HepG2 (cell line): ENCODE measurements around the gene DHX58. TPM values are rescaled to one million over a fixed set of nuclear protein-coding genes. Genes with fewer than 3 reads are reported as not detected.
A peak's percentile ranks its signal among the peaks of the same experiment; 100 is the strongest.

Source experiments
- ATAC-seq: fragments of 200-7000 bp; cut with Tn5 transposase; 3 replicates; pipeline ENCODE4 v1.9.1; 2020; ENCODE audit warnings: mild to moderate bottlenecking, moderate library complexity
- BruUV-seq: library from RNA; stranded (reverse); fragments of 400-500 nt; replicated peaks from 2 replicates; lab custom pipeline; 2021; lab: Mats Ljungman, UMichigan
- CTCF ChIA-PET: fragments of 300-600 bp; formaldehyde crosslinking; extraction: SDS; loops from one replicate; lab custom pipeline; 2021; ENCODE audit warnings: low total read pairs, inconsistent platforms, low intra/inter-chr PET ratio; lab: Yijun Ruan, JAX
- POLR2A ChIA-PET: fragments of 350-600 bp; sonication (Branson Sonifier 250); formaldehyde crosslinking; loops from one replicate; lab custom pipeline; 2020; ENCODE audit warnings: antibody characterized with exemption, inconsistent platforms; lab: Yijun Ruan, JAX
- DNase-seq: peaks from one replicate; pipeline ENCODE4 v3.0.0-alpha.2; 2015; ENCODE audit warnings: low spot score
- FAIRE-seq: peaks from 3 replicates; lab custom pipeline; 2011; peaks lifted over from hg19 to GRCh38; lab: Jason Lieb, UNC
- H2AFZ ChIP-seq: one replicate; pipeline ENCODE4 v1.6.1; 2011; ENCODE audit warnings: low read length, inconsistent platforms
- H3K27ac ChIP-seq: fragments of 300-600 bp; 3 replicates; pipeline ENCODE4 v1.8.0; 2011; ENCODE audit warnings: mixed run types, mild to moderate bottlenecking, mixed read lengths, low read length, inconsistent platforms; ENCODE audit not compliant: insufficient read depth; ENCODE audit errors: extremely low read length
- H3K27me3 ChIP-seq, 2 experiments: fragments of 200-600 bp in 1 of 2; 2 replicates in 1 of 2; 3 replicates in 1 of 2; pipeline versions ENCODE4 v1.6.0 to v1.8.0; 2011; ENCODE audit warnings: low read length in 2 of 2, mild to moderate bottlenecking in 2 of 2, moderate library complexity in 2 of 2, inconsistent platforms in 1 of 2; ENCODE audit not compliant: insufficient read depth in 2 of 2, control insufficient read depth in 1 of 2
- H3K36me3 ChIP-seq, 2 experiments: fragments of 200-600 bp in 1 of 2; replicated peaks in 1 of 2; 2 replicates in 1 of 2; 3 replicates in 1 of 2; pipeline versions ENCODE4 v1.5.1 to v1.8.0; 2011; ENCODE audit warnings: low read length in 2 of 2, inconsistent platforms in 1 of 2; ENCODE audit not compliant: insufficient read depth in 2 of 2, control insufficient read depth in 1 of 2
- H3K4me1 ChIP-seq: 2 replicates; pipeline ENCODE4 v1.5.1; 2012; ENCODE audit warnings: low read length, inconsistent platforms; ENCODE audit not compliant: insufficient read depth
- H3K4me2 ChIP-seq: 2 replicates; pipeline ENCODE4 v1.6.0; 2011; ENCODE audit warnings: low read depth, low read length, inconsistent platforms
- H3K4me3 ChIP-seq, 3 experiments: fragments of 200-600 bp in 1 of 3; sonication (generic), shearing (Covaris generic) in 1 of 3; replicated peaks in 1 of 3; 2 replicates each; pipeline ENCODE4 v1.5.1; 2011 to 2016; ENCODE audit warnings: low read length in 3 of 3, inconsistent platforms in 2 of 3, low read depth in 2 of 3, mild to moderate bottlenecking in 2 of 3, control low read depth in 1 of 3, mixed read lengths in 1 of 3; ENCODE audit not compliant: insufficient read depth in 1 of 3
- H3K79me2 ChIP-seq: one replicate; pipeline ENCODE4 v1.6.1; 2011; ENCODE audit warnings: low read length, inconsistent platforms; ENCODE audit not compliant: insufficient read depth
- H3K9ac ChIP-seq: 2 replicates; pipeline ENCODE4 v1.6.0; 2011; ENCODE audit warnings: mild to moderate bottlenecking, low read depth, low read length, inconsistent platforms; ENCODE audit not compliant: insufficient read depth
- H3K9me3 ChIP-seq: 2 replicates; pipeline ENCODE4 v1.5.1; 2012; ENCODE audit warnings: mild to moderate bottlenecking, low read length
- H4K20me1 ChIP-seq: 2 replicates; pipeline ENCODE4 v1.6.0; 2011; ENCODE audit warnings: inconsistent platforms, mild to moderate bottlenecking, low read length, moderate library complexity; ENCODE audit not compliant: insufficient read depth
- FOXO1 ChIP-seq: sonication (generic); formaldehyde crosslinking; IDR thresholded peaks from 2 replicates; pipeline ENCODE4 v1.4.0; 2020; ENCODE audit warnings: missing genetic modification reagents
- HHEX ChIP-seq: IDR thresholded peaks from 2 replicates; pipeline ENCODE4 v1.6.1; 2016; ENCODE audit warnings: control low read depth
- MZF1 ChIP-seq: sonication (generic); formaldehyde crosslinking; IDR thresholded peaks from 2 replicates; pipeline ENCODE4 v1.8.1; 2023; ENCODE audit warnings: mild to moderate bottlenecking, missing genetic modification reagents, borderline replicate concordance
- PATZ1 ChIP-seq: sonication (generic); formaldehyde crosslinking; IDR thresholded peaks from 2 replicates; pipeline ENCODE4 v1.4.0; 2020; ENCODE audit warnings: missing genetic modification reagents
- POLR2G ChIP-seq: fragments of 200-400 bp; formaldehyde crosslinking; IDR thresholded peaks from 2 replicates; pipeline ENCODE4 v1.6.1; 2018; ENCODE audit warnings: mild to moderate bottlenecking, low read depth, low read length, moderate library complexity
- RBFOX2 ChIP-seq: fragments of 200-400 bp; formaldehyde crosslinking; IDR thresholded peaks from 2 replicates; pipeline ENCODE4 v1.6.1; 2017; ENCODE audit warnings: low read depth, mild to moderate bottlenecking, low read length
- TGIF2 ChIP-seq: IDR thresholded peaks from 2 replicates; pipeline ENCODE4 v1.6.1; 2016; ENCODE audit warnings: control low read depth, missing compliant biosample characterization
- THAP11 ChIP-seq: IDR thresholded peaks from 2 replicates; pipeline ENCODE4 v1.6.1; 2016; ENCODE audit warnings: missing biosample characterization, missing genetic modification reagents
- ZBTB33 ChIP-seq: sonication (generic); formaldehyde crosslinking; IDR thresholded peaks from 2 replicates; pipeline ENCODE4 v1.4.0; 2020; ENCODE audit warnings: missing genetic modification reagents
- ZBTB7B ChIP-seq: sonication (generic); formaldehyde crosslinking; IDR thresholded peaks from 2 replicates; pipeline ENCODE4 v1.4.0; 2020; ENCODE audit warnings: missing genetic modification reagents
- ZNF143 ChIP-seq: sonication (generic); formaldehyde crosslinking; IDR thresholded peaks from 2 replicates; pipeline ENCODE4 v1.4.0; 2020; ENCODE audit warnings: missing genetic modification reagents
- ZNF576 ChIP-seq: sonication (generic); formaldehyde crosslinking; IDR thresholded peaks from 2 replicates; pipeline ENCODE4 v1.4.0; 2020; ENCODE audit warnings: mild to moderate bottlenecking, missing genetic modification reagents
- ZNF777 ChIP-seq: sonication (generic); formaldehyde crosslinking; IDR thresholded peaks from 2 replicates; pipeline ENCODE4 v1.4.0; 2020; ENCODE audit warnings: missing genetic modification reagents
- WGBS: methylation state at CpG from one replicate; pipeline ENCODE4 v1.1.6; 2017; ENCODE audit warnings: low lambda C conversion rate; 5-methylcytosine and 5-hydroxymethylcytosine counted together
- in situ Hi-C: cut with HindIII; loops from 2 replicates; pipeline ENCODE4 v1.10.0; 2017; ENCODE audit warnings: low pct_unique_long_range_greater_than_20kb; ENCODE audit not compliant: extremely low pct_ligation_motif_present
- intact Hi-C: fragments of 100-400 bp; cut with micrococcal nuclease; formaldehyde crosslinking; loops from one replicate; pipeline ENCODE4 v1.10.0; 2022; ENCODE audit not compliant: unreplicated experiment
- polyA plus RNA-seq, 8 experiments: library from polyadenylated mRNA; depleted of rRNA in 3 of 8; stranded (reverse) in 7 of 8; unstranded in 1 of 8; fragments of >200 nt; fragmentation: Illumina TruSeq in 4 of 8; extraction: Trizol in 4 of 8; gene quantifications; 2 replicates each; pipeline versions ENCODE4 v1.2.1 to v1.2.3, GENCODE V29; 2011 to 2016; ENCODE audit warnings: low read depth in 4 of 8, missing spikeins in 1 of 8, mixed read lengths in 1 of 8; ENCODE audit not compliant: insufficient read depth in 1 of 8
- total RNA-seq, 5 experiments: library from RNA; depleted of rRNA; stranded (reverse); fragments of >200 nt; fragmentation: Illumina TruSeq; extraction: Trizol; gene quantifications; 2 replicates each; pipeline ENCODE4 v1.2.3, GENCODE V29; 2016; ENCODE audit warnings: low read depth in 1 of 5

Gene DHX58
- total and polyA plus RNA-seq, 2 of the 13 experiments (the other 11 are each of a cell fraction or from before 2014, with no cell fraction given) = 6.7 to 7.8 TPM

GRCh38 chr17:42116705-42117396 lies 4.3 kb upstream of the DHX58 start (continued):
- peak; percentile 74 for TF ChIP-seq FOXO1
- no peak for TF ChIP-seq ZBTB7B (CRISPR knock-in tag)
- TF ChIP-seq ZNF143 = no peak; the same call in 1 of the 2 replicates
- TF ChIP-seq THAP11 (CRISPR knock-in tag) = peak; percentile 73
- TF ChIP-seq ZBTB33 = peak; percentile 66; the same call in 1 of the 2 replicates
- peak; percentile 55 for TF ChIP-seq PATZ1 (CRISPR knock-in tag)
- TF ChIP-seq TGIF2 (CRISPR knock-in tag) = 0 out of 2 replicates have a peak, but pooled peaks have one; percentile 48
- peak; percentile 24 for TF ChIP-seq RBFOX2

- 100% methylated on average over 6 of the region's 9 CpGs for WGBS
- peaks cover 32% of the 10 kb centered on the region for H3K4me1 ChIP-seq
- no peak for TF ChIP-seq HHEX (CRISPR knock-in tag)
- TF ChIP-seq MZF1 = no peak
- 0 out of 2 replicates have a peak, but pooled peaks have one; percentile 24 for TF ChIP-seq POLR2G
- no peak for TF ChIP-seq ZNF576 (CRISPR knock-in tag)
- no peak for TF ChIP-seq ZNF777 (CRISPR knock-in tag)
- no peaks in the 10 kb centered on the region for H3K79me2 ChIP-seq
- no peak for ATAC-seq
- no peak for FAIRE-seq
- CTCF ChIA-PET = interaction anchor here (4.0 kb wide), 1 partner anchor 47 kb away, joined by 76 read pairs; no protein-coding TSS in a partner anchor
- no peaks in the 10 kb centered on the region for H4K20me1 ChIP-seq
- no peak overlapping the region for H2AFZ ChIP-seq
- no peak for DNase-seq
- BruUV-seq = no TSS peak
- H3K27me3 ChIP-seq = no peaks in the 10 kb centered on the region
- H3K4me2 ChIP-seq = no peak overlapping the region
- no peak overlapping the region for H3K9ac ChIP-seq
- no peak overlapping the region for H3K4me3 ChIP-seq
- in situ Hi-C loops (loop anchor here (5.0 kb wide), 2 partner anchors 87 to 152 kb away; no protein-coding TSS in a partner anchor), intact Hi-C loops (no loop called here)
- H3K9me3 ChIP-seq = no peaks in the 10 kb centered on the region
- peaks cover 7 to 32% of the 10 kb centered on the region in 2 experiments for H3K36me3 ChIP-seq
- POLR2A ChIA-PET = interaction anchor here (2.0 kb wide), 1 partner anchor 148 kb away, joined by 12 read pairs; the partner anchor contains the start of gene CNP
- H3K27ac ChIP-seq = no peak overlapping the region
These were observed 1.6 kb upstream of the DHX58 start for GRCh38 chr17:42114118-42114517.
